SJSA1 (cell line): ENCODE measurements around the gene ANKS1B. TPM values are rescaled to one million over a fixed set of nuclear protein-coding genes. Genes with fewer than 3 reads are reported as not detected.

Experiments
- DNase-seq, 2 experiments: peaks; one replicate each; pipeline ENCODE4 v3.0.0-alpha.2; 2015 to 2020; ENCODE audit warnings: low spot score in 2 of 2, low read depth in 1 of 2
- H3K27ac ChIP-seq: fragments of 250-450 bp; sonication (Bioruptor Pico); 2 replicates; pipeline ENCODE4 v1.5.1; 2020; ENCODE audit warnings: mild to moderate bottlenecking, moderate library complexity
- H3K27me3 ChIP-seq: fragments of 250-450 bp; sonication (Bioruptor Pico); replicated peaks from 2 replicates; pipeline ENCODE4 v1.5.1; 2020; ENCODE audit warnings: mild to moderate bottlenecking, moderate library complexity
- H3K36me3 ChIP-seq: fragments of 250-450 bp; sonication (Bioruptor Pico); 2 replicates; pipeline ENCODE4 v1.5.1; 2020; ENCODE audit warnings: mild to moderate bottlenecking
- H3K4me1 ChIP-seq: fragments of 250-450 bp; sonication (Bioruptor Pico); replicated peaks from 2 replicates; pipeline ENCODE4 v1.6.1; 2021; ENCODE audit warnings: mild to moderate bottlenecking
- H3K4me3 ChIP-seq: fragments of 250-450 bp; sonication (Bioruptor Pico); 2 replicates; pipeline ENCODE4 v1.5.1; 2020; ENCODE audit warnings: mild to moderate bottlenecking
- H3K9me3 ChIP-seq: fragments of 250-450 bp; sonication (Bioruptor Pico); replicated peaks from 2 replicates; pipeline ENCODE4 v1.5.1; 2020; ENCODE audit warnings: mild to moderate bottlenecking
- total RNA-seq: library from RNA; depleted of rRNA; stranded (reverse); fragments of >200 nt; shearing (Covaris generic); gene quantifications from 2 replicates; pipeline ENCODE4 v1.2.3, GENCODE V29; 2014

Gene ANKS1B
- total RNA-seq, 1 experiment from 2014 or later = not detected

DNA sequence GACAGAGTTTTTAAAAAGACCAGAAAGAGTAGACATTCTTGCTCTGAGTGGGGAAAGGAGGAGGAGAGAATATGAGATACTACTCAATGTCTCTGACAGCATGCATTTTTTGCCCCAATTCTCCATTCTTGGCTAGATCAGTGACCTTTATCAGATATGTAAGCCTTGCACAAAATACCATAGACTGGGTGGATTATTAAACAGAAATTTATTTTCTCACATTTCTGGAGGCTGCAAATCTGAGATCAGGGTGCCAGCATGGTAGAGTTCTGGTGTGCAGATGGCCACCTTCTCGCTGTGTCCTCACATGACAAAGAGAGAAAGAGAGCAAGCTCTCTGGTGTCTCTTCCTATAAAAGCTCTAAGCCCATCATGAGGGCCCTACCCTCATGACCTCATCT is 38.6 kb downstream of the ANKS1B start:
- Histone ChIP-seq H3K27me3 (peaks cover 12% of the 10 kb centered on the region), H3K4me3 (no peak overlapping the region), H3K27ac (no peak overlapping the region), H3K36me3 (no peaks in the 10 kb centered on the region), H3K9me3 (no peaks in the 10 kb centered on the region), H3K4me1 (no peaks in the 10 kb centered on the region)
- no peak for DNase-seq

DNA sequence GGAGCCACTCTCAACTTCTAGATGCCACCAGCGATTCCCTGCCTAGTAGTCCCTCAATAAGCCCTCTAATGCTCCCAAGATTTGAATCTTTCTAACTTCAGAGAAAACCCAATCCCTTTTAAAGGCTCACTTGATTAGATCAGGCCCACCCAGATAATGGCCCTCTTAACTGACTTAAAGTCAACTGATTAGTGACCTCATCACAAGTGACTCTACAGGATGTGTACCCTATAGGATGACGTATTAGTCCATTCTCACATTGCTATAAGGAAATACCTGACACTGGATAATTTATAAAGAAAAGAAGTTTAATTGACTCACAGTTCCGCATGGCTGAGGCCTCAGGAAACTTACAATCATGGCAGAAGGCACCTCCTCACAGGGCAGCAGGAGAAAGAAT is 49.1 kb downstream of the ANKS1B start:
- no peak overlapping the region for H3K4me3 ChIP-seq
- H3K27ac ChIP-seq = no peak overlapping the region
- H3K36me3 ChIP-seq = no peaks in the 10 kb centered on the region
- H3K4me1 ChIP-seq = no peaks in the 10 kb centered on the region
- H3K9me3 ChIP-seq = no peaks in the 10 kb centered on the region
- no peaks in the 10 kb centered on the region for H3K27me3 ChIP-seq
- DNase-seq = no peak

DNA sequence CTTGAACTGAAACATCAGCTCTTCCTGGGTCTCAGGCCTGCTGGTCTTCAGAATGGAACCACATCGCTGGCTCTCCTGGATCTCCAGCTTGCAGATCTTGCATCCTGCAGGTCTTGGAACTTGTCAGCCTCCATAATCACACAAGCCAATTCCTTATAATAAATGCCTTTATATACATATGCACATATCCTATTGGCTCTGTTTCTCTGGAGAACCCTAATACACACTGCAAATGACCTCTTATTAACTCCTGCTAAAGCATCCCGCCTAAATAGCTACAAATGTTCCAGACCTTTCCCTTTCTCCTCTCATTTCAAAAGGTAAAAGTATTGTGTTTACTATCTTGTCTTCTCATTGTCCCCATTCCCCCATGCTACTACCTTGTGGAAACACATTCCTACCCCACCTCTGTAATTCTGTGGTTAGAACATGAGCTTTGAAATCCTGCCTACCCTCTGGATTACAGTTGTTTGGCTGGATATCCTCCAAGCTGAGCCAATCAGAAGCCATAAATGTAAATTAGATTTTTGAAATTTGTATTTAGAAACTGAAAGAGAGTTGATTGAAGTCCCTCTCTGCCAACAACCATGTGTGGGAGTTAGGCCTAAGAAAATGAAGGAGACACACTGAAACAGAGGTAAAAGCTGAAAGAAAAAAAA is 58.1 kb downstream of the ANKS1B start:
- Histone ChIP-seq H3K27ac (no peak overlapping the region), H3K36me3 (no peaks in the 10 kb centered on the region), H3K4me3 (no peak overlapping the region)

DNA sequence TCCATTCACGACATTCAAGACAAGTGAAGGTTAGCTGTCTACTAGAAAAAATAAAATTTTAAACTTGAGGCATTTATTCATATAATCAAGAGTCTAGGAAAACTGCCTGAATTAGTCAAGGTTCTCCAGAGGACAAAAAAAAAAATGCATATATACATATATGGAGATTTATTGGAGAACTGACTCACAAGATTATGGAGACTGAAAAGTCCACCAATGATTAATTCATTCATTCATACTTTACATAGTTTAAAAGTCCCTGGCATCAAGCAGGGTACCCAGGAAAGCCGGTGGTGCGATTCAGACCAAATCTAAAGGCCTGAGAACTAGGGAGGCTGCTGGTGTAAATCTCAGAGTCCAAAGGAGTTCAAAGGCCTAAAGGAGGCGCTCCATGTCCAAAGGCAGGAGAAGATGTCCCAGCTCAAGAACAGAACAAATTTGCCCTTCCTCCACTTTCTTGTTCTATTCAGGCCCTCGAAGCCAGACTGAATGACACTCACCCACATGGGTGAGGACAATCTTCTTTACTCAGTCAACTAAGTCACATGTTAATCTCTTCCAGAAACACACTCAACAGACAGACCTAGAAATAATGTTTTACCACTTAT is 64.3 kb downstream of the ANKS1B start:
- no peak for DNase-seq
- no peaks in the 10 kb centered on the region for H3K9me3 ChIP-seq
- H3K27ac ChIP-seq = no peak overlapping the region
- no peaks in the 10 kb centered on the region for H3K4me1 ChIP-seq
- H3K36me3 ChIP-seq = no peaks in the 10 kb centered on the region
- H3K4me3 ChIP-seq = no peak overlapping the region
- no peaks in the 10 kb centered on the region for H3K27me3 ChIP-seq

More for the DNA sequence above, 58.1 kb downstream of the ANKS1B start:
- Histone ChIP-seq H3K4me1 (no peaks in the 10 kb centered on the region), H3K27me3 (no peaks in the 10 kb centered on the region), H3K9me3 (no peaks in the 10 kb centered on the region)
- no peak for DNase-seq

DNA sequence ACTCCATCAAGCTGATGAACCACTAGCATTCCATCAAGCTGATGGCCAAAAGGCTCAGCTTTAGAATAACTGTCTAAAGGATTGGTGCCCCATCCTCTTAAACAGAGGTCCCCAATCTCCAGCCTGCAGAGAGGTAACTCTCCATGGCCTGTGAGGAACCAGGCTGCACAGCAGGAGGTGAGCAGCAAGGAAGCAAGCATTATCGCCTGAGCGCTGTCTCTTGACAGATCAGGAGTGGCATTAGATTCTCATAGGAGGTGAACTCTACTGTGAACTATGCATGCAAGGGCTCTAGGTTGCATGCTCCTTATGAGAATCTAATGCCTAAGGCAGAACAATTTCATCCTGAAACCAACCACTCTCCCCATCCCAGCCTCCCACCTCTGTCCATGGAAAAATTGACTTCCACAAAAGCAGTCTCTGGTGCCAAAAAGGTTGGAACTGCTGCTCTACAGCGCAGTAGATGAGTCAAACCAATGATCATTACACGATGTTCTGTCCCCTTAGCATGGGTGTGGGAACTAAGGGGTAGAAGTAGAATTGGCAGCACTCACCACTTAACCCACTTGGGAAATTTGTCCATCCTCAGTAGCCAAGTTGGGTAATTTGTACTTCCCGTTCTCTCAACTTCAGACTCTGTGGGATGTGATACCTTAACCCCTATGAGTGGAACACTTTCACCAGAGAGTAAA is 66.9 kb downstream of the ANKS1B start:
- Histone ChIP-seq H3K27me3 (no peaks in the 10 kb centered on the region), H3K4me1 (no peaks in the 10 kb centered on the region), H3K9me3 (no peaks in the 10 kb centered on the region), H3K27ac (no peak overlapping the region), H3K4me3 (no peak overlapping the region), H3K36me3 (no peaks in the 10 kb centered on the region)
- no peak for DNase-seq

DNA sequence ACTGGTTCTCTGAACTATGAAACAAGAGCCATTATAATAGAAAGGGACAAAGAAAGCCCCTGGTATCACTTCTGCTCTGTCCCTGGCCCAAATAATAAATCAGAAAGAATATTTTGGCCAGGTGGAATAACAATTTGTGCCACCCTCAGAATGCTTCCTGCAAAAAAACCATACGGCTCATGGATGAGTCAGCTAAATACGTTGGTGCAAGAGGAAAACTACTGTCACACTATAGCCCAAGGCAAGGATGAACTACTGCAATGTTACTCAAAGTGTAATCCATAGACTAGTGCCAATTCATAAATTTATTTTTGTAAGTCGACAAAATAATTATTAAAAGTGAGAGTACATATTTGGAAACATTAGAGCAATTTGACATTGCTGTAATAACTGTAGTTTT is 68.2 kb downstream of the ANKS1B start:
- Histone ChIP-seq H3K36me3 (no peaks in the 10 kb centered on the region), H3K27ac (no peak overlapping the region), H3K4me3 (no peak overlapping the region), H3K4me1 (peaks cover 6% of the 10 kb centered on the region), H3K9me3 (no peaks in the 10 kb centered on the region), H3K27me3 (no peaks in the 10 kb centered on the region)
- DNase-seq = no peak

DNA sequence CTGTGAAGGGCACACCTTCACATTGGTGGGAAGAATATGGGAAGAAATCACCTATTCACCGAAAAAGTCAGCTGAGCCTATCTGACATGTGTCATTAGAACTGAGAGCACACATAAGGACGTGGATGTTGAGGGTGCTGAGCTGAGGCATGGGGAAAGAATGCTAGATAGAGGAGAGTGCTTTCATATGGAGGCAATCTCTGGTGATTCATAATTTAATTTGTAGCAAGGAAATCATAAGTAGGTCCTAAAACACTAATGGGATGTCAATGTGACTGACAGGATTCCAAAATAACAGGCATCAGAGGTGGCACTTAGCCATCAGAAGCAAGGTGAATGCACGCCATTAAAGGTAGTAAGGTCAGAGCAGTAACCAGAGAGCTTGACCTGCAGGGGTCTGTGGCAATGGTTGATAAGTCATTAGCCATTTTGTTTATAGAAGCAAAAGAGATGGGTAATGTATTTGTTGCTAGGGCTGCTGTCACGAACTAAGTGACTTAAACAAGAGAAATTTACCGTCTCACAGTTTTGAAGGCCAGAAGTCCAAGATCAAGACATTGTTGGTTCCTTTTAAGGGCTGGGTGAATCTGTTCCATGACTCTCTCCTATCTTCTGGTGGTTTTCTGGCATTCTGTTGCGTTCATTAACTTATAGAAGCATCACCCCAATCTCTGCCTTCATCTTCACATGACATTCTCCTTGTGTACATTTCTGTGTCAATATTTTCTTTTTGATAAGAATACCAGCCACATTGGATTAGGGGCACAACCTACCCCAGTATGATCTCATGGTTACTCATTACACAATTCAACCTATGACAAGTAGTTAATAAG is 69.3 kb downstream of the ANKS1B start:
- no peak overlapping the region for H3K27ac ChIP-seq
- H3K4me3 ChIP-seq = no peak overlapping the region
- no peaks in the 10 kb centered on the region for H3K27me3 ChIP-seq
- H3K9me3 ChIP-seq = no peaks in the 10 kb centered on the region
- no peaks in the 10 kb centered on the region for H3K36me3 ChIP-seq
- DNase-seq = no peak
- H3K4me1 ChIP-seq = peaks cover 15% of the 10 kb centered on the region

DNA sequence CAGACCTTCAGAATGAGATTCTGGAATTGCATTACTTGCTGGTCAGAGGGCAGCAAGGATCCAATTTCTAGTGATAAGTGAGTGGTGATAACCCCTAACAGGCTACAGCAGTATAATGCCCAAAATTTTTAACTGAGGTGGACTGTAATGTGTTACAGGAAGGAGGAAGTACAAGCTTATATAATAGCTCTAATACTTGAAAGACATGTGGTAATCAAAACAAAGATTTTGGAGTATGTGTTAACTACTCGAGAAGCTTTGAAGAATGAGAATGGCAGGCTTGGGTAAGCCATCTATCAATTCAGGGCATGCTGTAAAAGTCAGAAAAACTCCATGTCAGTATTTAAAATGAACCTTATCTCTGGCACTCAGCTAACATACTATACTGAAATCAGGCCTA is 70.5 kb downstream of the ANKS1B start:
- no peak overlapping the region for H3K4me3 ChIP-seq
- H3K4me1 ChIP-seq = peaks cover 16% of the 10 kb centered on the region
- H3K9me3 ChIP-seq = no peaks in the 10 kb centered on the region
- no peak overlapping the region for H3K27ac ChIP-seq
- H3K27me3 ChIP-seq = no peaks in the 10 kb centered on the region
- DNase-seq = no peak
- H3K36me3 ChIP-seq = no peaks in the 10 kb centered on the region

DNA sequence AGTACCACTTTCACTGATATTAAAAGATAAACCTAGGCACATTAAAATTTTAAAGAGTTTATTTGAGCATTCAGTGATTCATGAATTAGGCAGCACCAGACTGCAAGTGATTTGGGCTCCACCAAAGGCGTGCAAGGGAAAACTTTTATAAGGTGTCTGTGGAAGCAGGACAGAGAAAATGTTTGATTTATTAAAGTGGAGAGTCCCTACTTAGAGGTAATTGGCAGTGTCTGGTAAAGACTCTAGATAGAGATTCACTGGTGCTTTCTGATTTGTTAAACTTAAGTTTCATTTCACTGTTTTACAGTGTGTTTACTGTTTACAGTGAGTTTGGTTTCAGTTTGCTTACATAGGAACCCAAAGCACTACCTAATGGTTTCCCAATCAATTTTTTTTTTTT is 72.8 kb downstream of the ANKS1B start:
- Histone ChIP-seq H3K36me3 (no peaks in the 10 kb centered on the region), H3K27ac (peak overlapping the region; percentile 42), H3K4me3 (no peak overlapping the region), H3K4me1 (peaks cover 19% of the 10 kb centered on the region), H3K27me3 (no peaks in the 10 kb centered on the region), H3K9me3 (no peaks in the 10 kb centered on the region)
- DNase-seq = peak in 1 of 2 experiments; percentile 21

DNA sequence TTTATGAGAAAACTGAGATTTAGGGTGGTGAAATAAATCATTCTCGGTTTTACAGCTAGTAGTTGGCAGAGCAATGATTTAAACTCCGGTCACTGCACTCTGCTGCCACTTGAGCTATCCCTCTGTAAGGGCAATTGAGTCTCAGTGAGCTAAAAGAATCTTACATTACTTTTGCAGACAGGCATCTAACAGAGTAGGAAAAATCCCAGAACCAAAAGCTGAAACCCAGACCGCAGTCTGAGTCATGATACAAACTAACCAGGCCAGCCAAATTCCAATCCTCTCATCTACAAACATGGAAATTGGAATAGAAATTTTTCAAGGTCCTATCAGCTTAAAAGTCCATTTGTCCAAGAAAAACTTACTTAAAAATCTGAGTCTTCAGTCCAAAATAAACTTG is 73.7 kb downstream of the ANKS1B start:
- peak; percentile 71 to 80 for DNase-seq
- peak overlapping the region; percentile 42 for H3K27ac ChIP-seq
- no peaks in the 10 kb centered on the region for H3K36me3 ChIP-seq
- H3K27me3 ChIP-seq = no peaks in the 10 kb centered on the region
- peaks cover 25% of the 10 kb centered on the region for H3K4me1 ChIP-seq
- H3K4me3 ChIP-seq = no peak overlapping the region
- H3K9me3 ChIP-seq = no peaks in the 10 kb centered on the region

DNA sequence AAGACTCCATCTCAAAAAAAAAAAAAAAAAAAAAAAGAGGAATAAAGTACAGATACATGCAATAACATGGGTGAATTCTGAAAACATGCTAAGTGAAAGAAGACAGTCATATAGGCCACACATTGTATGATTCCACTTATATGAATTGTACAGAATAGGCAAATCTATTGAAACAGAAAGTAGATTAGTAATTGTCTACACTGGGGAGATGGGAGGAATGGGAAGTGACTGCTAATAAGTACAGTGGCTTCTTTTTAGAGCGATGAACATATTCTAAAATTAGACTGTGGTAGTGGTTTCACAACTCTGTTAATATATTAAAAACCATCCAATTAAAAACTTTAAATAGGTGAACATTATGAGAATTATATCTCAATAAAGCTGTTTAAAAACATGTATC is 74.4 kb downstream of the ANKS1B start:
- Histone ChIP-seq H3K27ac (no peak overlapping the region), H3K27me3 (no peaks in the 10 kb centered on the region), H3K4me3 (no peak overlapping the region), H3K36me3 (no peaks in the 10 kb centered on the region), H3K9me3 (no peaks in the 10 kb centered on the region), H3K4me1 (peaks cover 25% of the 10 kb centered on the region)
- no peak for DNase-seq

DNA sequence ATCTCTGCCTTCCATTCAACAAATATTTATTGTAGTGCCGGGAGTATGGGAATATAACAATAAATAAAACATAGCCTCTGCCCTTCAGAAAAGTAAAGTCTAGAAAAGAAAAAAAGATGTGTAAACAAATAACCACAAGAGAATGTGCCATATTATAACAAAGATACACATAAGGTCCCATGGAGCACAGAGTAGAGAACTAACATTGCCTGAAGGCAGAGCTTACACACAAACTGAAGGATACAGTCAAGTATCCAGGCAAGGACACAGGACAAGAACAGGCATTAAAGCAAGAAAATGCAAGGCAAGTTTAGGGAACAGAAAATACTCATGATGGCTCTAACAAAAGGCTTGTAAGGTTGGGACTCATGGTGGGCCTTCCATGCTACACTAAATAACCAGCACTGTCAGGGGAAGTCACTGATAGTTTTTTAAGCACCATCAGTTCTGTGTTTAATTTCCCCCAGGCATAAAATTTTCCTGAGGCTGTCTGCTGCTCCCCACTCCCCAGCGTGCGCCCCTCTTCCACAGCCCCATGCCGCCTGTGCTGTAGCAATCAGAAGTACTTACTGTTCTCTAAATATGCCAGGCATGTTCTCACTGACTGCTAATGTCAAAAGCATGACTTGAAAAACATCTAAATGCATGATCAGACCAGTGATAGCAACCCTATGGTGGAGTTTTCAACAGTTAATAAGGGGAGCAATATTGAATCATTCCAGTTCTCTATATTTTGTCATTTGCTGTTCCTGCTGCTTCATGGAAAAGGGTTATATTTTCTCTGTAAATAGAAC is 77.8 kb downstream of the ANKS1B start:
- peak in 1 of 2 experiments; percentile 24 for DNase-seq
- Histone ChIP-seq H3K4me3 (no peak overlapping the region), H3K27ac (no peak overlapping the region), H3K27me3 (0 out of 2 replicates have a peak, but pooled peaks cover 2% of the 10 kb centered on the region), H3K9me3 (no peaks in the 10 kb centered on the region), H3K36me3 (no peaks in the 10 kb centered on the region), H3K4me1 (peaks cover 23% of the 10 kb centered on the region)

DNA sequence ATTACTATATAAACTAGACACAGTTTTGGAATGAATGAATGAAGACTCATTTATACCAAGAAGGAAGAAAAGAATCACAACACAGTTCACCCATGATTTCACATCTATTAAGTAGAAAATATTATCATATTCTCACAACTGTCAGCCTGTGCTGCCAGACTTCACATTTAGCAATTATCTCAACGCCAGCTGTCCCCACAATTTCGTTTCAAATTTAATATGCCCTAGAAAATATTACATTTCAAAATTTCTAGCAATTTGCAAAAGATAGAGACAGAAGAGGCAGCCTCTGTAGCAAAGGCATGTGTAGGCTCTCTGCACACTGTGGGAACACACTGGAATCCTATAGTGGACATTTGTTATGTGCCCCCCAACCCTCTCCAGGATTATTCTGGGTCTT is 83.6 kb downstream of the ANKS1B start:
- no peak for DNase-seq
- Histone ChIP-seq H3K27ac (no peak overlapping the region), H3K4me1 (0 out of 2 replicates have a peak, but pooled peaks cover under 1% of the 10 kb centered on the region), H3K27me3 (0 out of 2 replicates have a peak, but pooled peaks cover 5% of the 10 kb centered on the region), H3K36me3 (no peaks in the 10 kb centered on the region), H3K9me3 (no peaks in the 10 kb centered on the region), H3K4me3 (no peak overlapping the region)
